Liver (tissue), 9 donors: Measurements from ENCODE around the gene TMEM245. TPM values are rescaled to one million over a fixed set of nuclear protein-coding genes. Genes with fewer than 3 reads are reported as not detected.

ENCODE experiments used
- DNase-seq: peaks from one replicate; pipeline ENCODE4 v3.0.0-alpha.2; 2017; ENCODE audit warnings: low spot score
- H3K27ac ChIP-seq, 2 donors: one replicate each; pipeline ENCODE4 v1.7.0; 2013; ENCODE audit warnings: inconsistent platforms in 2 of 2, low read length in 2 of 2, control low read depth in 1 of 2, low read depth in 1 of 2, mild to moderate bottlenecking in 1 of 2
- H3K27me3 ChIP-seq, 4 donors: one replicate each; pipeline versions ENCODE4 v1.6.1 to v1.7.0; 2013; ENCODE audit warnings: low read length in 3 of 4, inconsistent platforms in 1 of 4, mild to moderate bottlenecking in 1 of 4, moderate library complexity in 1 of 4; ENCODE audit not compliant: control insufficient read depth in 4 of 4, insufficient read depth in 4 of 4
- H3K36me3 ChIP-seq, 4 donors: one replicate each; pipeline versions ENCODE4 v1.6.1 to v1.7.0; 2013; ENCODE audit warnings: low read length in 3 of 4, mild to moderate bottlenecking in 3 of 4, low read depth in 1 of 4, moderate library complexity in 1 of 4; ENCODE audit not compliant: control insufficient read depth in 4 of 4, insufficient read depth in 3 of 4
- H3K4me1 ChIP-seq, 4 donors: one replicate each; pipeline versions ENCODE4 v1.6.1 to v1.7.0; 2013; ENCODE audit warnings: low read length in 3 of 4, mild to moderate bottlenecking in 3 of 4, moderate library complexity in 1 of 4; ENCODE audit not compliant: control insufficient read depth in 4 of 4, insufficient read depth in 4 of 4
- H3K4me3 ChIP-seq, 3 donors: one replicate each; pipeline versions ENCODE4 v1.6.1 to v1.7.0; 2013; ENCODE audit warnings: low read length in 3 of 3, control low read depth in 1 of 3, low read depth in 1 of 3, mild to moderate bottlenecking in 1 of 3
- H3K9ac ChIP-seq, 2 donors: one replicate each; pipeline ENCODE4 v1.7.0; 2013; ENCODE audit warnings: low read length in 2 of 2, mild to moderate bottlenecking in 2 of 2, moderate library complexity in 2 of 2, control low read depth in 1 of 2, low read depth in 1 of 2
- H3K9me3 ChIP-seq, 4 donors: one replicate each; pipeline versions ENCODE4 v1.6.1 to v1.7.0; 2013; ENCODE audit warnings: low read length in 3 of 4; ENCODE audit not compliant: control insufficient read depth in 4 of 4
- ATF3 ChIP-seq: IDR thresholded peaks from 2 replicates; pipeline ENCODE4 v1.6.1; 2016; ENCODE audit warnings: antibody characterized with exemption
- EGR1 ChIP-seq, 2 donors: IDR thresholded peaks; 2 replicates each; pipeline ENCODE4 v1.6.1; 2016 to 2018; ENCODE audit warnings: antibody characterized with exemption in 2 of 2, low read depth in 2 of 2
- FOXA1 ChIP-seq: IDR thresholded peaks from 2 replicates; pipeline ENCODE4 v1.6.1; 2016; ENCODE audit warnings: antibody characterized with exemption
- FOXA2 ChIP-seq: IDR thresholded peaks from 2 replicates; pipeline ENCODE4 v1.6.1; 2016; ENCODE audit warnings: antibody characterized with exemption
- GABPA ChIP-seq, 2 donors: IDR thresholded peaks in 1 of 2; conservative IDR thresholded peaks in 1 of 2; 2 replicates each; pipeline ENCODE4 v1.6.1; 2016; ENCODE audit warnings: antibody characterized with exemption in 2 of 2, mild to moderate bottlenecking in 1 of 2, moderate library complexity in 1 of 2
- HNF4A ChIP-seq, 2 donors: conservative IDR thresholded peaks; 2 replicates each; pipeline ENCODE4 v1.6.1; 2016; ENCODE audit warnings: antibody characterized with exemption in 2 of 2, mild to moderate bottlenecking in 2 of 2
- HNF4G ChIP-seq: IDR thresholded peaks from 2 replicates; pipeline ENCODE4 v1.6.1; 2016; ENCODE audit warnings: antibody characterized with exemption
- JUND ChIP-seq, 2 donors: IDR thresholded peaks; 2 replicates each; pipeline ENCODE4 v1.6.1; 2016; ENCODE audit warnings: antibody characterized with exemption in 2 of 2
- NR2F2 ChIP-seq: IDR thresholded peaks from 2 replicates; pipeline ENCODE4 v1.6.1; 2016; ENCODE audit warnings: antibody characterized with exemption
- RAD21 ChIP-seq, 2 donors: IDR thresholded peaks; 2 replicates each; pipeline ENCODE4 v1.6.1; 2016; ENCODE audit warnings: antibody characterized with exemption in 2 of 2, mild to moderate bottlenecking in 2 of 2
- REST ChIP-seq: IDR thresholded peaks from 2 replicates; pipeline ENCODE4 v1.6.1; 2016; ENCODE audit warnings: antibody characterized with exemption, mild to moderate bottlenecking
- RXRA ChIP-seq, 2 donors: IDR thresholded peaks; 2 replicates each; pipeline ENCODE4 v1.6.1; 2017 to 2018; ENCODE audit warnings: antibody characterized with exemption in 2 of 2, mild to moderate bottlenecking in 1 of 2
- SP1 ChIP-seq: IDR thresholded peaks from 2 replicates; pipeline ENCODE4 v1.6.1; 2018; ENCODE audit warnings: antibody characterized with exemption, mild to moderate bottlenecking
- TAF1 ChIP-seq: conservative IDR thresholded peaks from 2 replicates; pipeline ENCODE4 v1.6.1; 2016; ENCODE audit warnings: antibody characterized with exemption, mild to moderate bottlenecking
- YY1 ChIP-seq: IDR thresholded peaks from 2 replicates; pipeline ENCODE4 v1.6.1; 2016; ENCODE audit warnings: antibody characterized with exemption, mild to moderate bottlenecking
- WGBS: extraction: QIAGEN DNeasy Blood & Tissue Kit; methylation state at CpG from one replicate; pipeline ENCODE4 v1.1.7; 2013; 5-methylcytosine and 5-hydroxymethylcytosine counted together
- polyA plus RNA-seq, 2 donors: library from polyadenylated mRNA; stranded (reverse) in 1 of 2; unstranded in 1 of 2; fragments of 200-250 nt in 1 of 2; fragments of >200 nt in 1 of 2; fragmentation: Nextera tagmentation in 1 of 2; extraction: Ambion mirVana in 1 of 2; gene quantifications; one replicate each; pipeline versions ENCODE4 v1.2.1 to v1.2.3, GENCODE V29; 2013 to 2015
- total RNA-seq, 2 donors: library from RNA; depleted of rRNA; stranded (reverse); fragments of >200 nt; gene quantifications; one replicate each; pipeline ENCODE4 v1.2.3, GENCODE V29; 2014
- TF ChIP-seq, protein P1 (sequence below): fragments of 150-350 bp; IDR thresholded peaks from 2 replicates; pipeline ENCODE4 v1.5.1; 2017; ENCODE audit warnings: improper control_type of control experiment, low read depth, low read length; ENCODE audit not compliant: missing input control
- TF ChIP-seq, protein P2 (sequence below): IDR thresholded peaks from 2 replicates; pipeline ENCODE4 v1.6.1; 2016; ENCODE audit warnings: antibody characterized with exemption
- TF ChIP-seq, protein P3 (sequence below): IDR thresholded peaks from 2 replicates; pipeline ENCODE4 v1.6.1; 2016; ENCODE audit warnings: antibody characterized with exemption
- donor health status: healthy.
- donor health status: healthy.
- donor health status: healthy.
- donor health status: healthy.
- donor health status: healthy.

Gene TMEM245
- total and polyA plus RNA-seq, 4 donors: 13.7 to 75.3 (median 31.2) TPM

- Histone ChIP-seq H3K4me1 (no peaks in the 10 kb centered on the region), H3K4me3 (no peak overlapping the region), H3K27ac (no peak overlapping the region), H3K27me3 (no peaks in the 10 kb centered on the region), H3K9me3 (no peaks in the 10 kb centered on the region), H3K36me3 (peaks cover 8 to 34% (median 22%) of the 10 kb centered on the region in 4 donors), H3K9ac (no peak overlapping the region)
- no peak for TF ChIP-seq HNF4G
- no peak for TF ChIP-seq JUND (IDR thresholded peaks at IDR 0.05)
- no peak for TF ChIP-seq SP1
- TF ChIP-seq NR2F2: no peak
- TF ChIP-seq EGR1 (IDR thresholded peaks at IDR 0.05; ENCODE audit: low read depth in 2 of 2): no peak
- TF ChIP-seq, protein P1, sequence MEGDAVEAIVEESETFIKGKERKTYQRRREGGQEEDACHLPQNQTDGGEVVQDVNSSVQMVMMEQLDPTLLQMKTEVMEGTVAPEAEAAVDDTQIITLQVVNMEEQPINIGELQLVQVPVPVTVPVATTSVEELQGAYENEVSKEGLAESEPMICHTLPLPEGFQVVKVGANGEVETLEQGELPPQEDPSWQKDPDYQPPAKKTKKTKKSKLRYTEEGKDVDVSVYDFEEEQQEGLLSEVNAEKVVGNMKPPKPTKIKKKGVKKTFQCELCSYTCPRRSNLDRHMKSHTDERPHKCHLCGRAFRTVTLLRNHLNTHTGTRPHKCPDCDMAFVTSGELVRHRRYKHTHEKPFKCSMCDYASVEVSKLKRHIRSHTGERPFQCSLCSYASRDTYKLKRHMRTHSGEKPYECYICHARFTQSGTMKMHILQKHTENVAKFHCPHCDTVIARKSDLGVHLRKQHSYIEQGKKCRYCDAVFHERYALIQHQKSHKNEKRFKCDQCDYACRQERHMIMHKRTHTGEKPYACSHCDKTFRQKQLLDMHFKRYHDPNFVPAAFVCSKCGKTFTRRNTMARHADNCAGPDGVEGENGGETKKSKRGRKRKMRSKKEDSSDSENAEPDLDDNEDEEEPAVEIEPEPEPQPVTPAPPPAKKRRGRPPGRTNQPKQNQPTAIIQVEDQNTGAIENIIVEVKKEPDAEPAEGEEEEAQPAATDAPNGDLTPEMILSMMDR: no peak
- no peak for TF ChIP-seq YY1
- TF ChIP-seq REST: no peak
- TF ChIP-seq, protein P2, sequence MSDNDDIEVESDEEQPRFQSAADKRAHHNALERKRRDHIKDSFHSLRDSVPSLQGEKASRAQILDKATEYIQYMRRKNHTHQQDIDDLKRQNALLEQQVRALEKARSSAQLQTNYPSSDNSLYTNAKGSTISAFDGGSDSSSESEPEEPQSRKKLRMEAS: no peak
- no peak for TF ChIP-seq RAD21 (IDR thresholded peaks at IDR 0.05)
- TF ChIP-seq RXRA (IDR thresholded peaks at IDR 0.05): no peak
- TF ChIP-seq, protein P3, sequence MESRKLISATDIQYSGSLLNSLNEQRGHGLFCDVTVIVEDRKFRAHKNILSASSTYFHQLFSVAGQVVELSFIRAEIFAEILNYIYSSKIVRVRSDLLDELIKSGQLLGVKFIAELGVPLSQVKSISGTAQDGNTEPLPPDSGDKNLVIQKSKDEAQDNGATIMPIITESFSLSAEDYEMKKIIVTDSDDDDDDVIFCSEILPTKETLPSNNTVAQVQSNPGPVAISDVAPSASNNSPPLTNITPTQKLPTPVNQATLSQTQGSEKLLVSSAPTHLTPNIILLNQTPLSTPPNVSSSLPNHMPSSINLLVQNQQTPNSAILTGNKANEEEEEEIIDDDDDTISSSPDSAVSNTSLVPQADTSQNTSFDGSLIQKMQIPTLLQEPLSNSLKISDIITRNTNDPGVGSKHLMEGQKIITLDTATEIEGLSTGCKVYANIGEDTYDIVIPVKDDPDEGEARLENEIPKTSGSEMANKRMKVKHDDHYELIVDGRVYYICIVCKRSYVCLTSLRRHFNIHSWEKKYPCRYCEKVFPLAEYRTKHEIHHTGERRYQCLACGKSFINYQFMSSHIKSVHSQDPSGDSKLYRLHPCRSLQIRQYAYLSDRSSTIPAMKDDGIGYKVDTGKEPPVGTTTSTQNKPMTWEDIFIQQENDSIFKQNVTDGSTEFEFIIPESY: no peak
- TF ChIP-seq GABPA (IDR thresholded peaks at IDR 0.05 in 1 of 2, conservative IDR thresholded peaks at IDR 0.05 in 1 of 2): no peak
- no peak for TF ChIP-seq FOXA2
- TF ChIP-seq FOXA1: no peak
- TF ChIP-seq HNF4A (conservative IDR thresholded peaks at IDR 0.05): no peak
- TF ChIP-seq TAF1: no peak
- TF ChIP-seq ATF3: no peak
- no peak for DNase-seq
- WGBS: 90% methylated on average over 2 of the region's 2 CpGs
Measured at GRCh38 chr9:109063760-109064159, 56.0 kb downstream of the TMEM245 start.
